Measurements from ENCODE around the gene LAMP2.
"Not testable (repeated sequence)": the region's sequence is repeated elsewhere in the genome, so short reads cannot be mapped to it uniquely, and the experiment has no call there.

DNA sequence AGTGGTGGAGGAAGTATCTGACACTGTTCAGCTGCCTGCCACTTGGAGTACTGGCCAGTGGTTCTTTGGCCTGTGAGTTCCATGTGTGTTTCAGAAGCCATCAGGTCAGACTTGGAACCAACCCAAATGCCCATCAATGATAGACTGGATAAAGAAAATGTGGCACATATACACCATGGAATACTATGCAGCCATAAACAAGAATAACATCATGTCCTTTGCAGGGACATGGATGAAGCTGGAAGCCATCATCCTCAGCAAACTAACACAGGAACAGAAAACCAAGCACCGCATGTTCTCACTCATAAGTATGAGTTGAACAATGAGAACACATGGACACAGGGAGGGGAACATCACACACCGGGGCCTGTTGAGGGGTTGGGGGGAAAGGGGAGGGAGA, 21.0 kb upstream of the LAMP2 start:
- TF ChIP-seq EGR1 (IDR thresholded peaks at IDR 0.05; ENCODE audit: borderline replicate concordance, low read depth, low read length); EZH2 (IDR thresholded peaks at IDR 0.05; ENCODE audit: low read depth, low read length, severe bottlenecking); ZNF274 (IDR thresholded peaks at IDR 0.05; ENCODE audit: borderline replicate concordance, extremely low read depth, low read length): not testable (repeated sequence)
- TF ChIP-seq, protein P1, sequence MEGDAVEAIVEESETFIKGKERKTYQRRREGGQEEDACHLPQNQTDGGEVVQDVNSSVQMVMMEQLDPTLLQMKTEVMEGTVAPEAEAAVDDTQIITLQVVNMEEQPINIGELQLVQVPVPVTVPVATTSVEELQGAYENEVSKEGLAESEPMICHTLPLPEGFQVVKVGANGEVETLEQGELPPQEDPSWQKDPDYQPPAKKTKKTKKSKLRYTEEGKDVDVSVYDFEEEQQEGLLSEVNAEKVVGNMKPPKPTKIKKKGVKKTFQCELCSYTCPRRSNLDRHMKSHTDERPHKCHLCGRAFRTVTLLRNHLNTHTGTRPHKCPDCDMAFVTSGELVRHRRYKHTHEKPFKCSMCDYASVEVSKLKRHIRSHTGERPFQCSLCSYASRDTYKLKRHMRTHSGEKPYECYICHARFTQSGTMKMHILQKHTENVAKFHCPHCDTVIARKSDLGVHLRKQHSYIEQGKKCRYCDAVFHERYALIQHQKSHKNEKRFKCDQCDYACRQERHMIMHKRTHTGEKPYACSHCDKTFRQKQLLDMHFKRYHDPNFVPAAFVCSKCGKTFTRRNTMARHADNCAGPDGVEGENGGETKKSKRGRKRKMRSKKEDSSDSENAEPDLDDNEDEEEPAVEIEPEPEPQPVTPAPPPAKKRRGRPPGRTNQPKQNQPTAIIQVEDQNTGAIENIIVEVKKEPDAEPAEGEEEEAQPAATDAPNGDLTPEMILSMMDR (IDR thresholded peaks at IDR 0.05; ENCODE audit: control extremely low read depth in 1 of 3, insufficient read depth in 1 of 3, low read depth in 1 of 3, low read length in 3 of 3): not testable (repeated sequence)
